Breast epithelium (tissue), 3 donors: ENCODE data around the gene SYNE1.

Experiments
- POLR2A ChIP-seq: fragments of 450-650 bp; IDR thresholded peaks from one replicate; pipeline ENCODE4 v1.6.1; 2016; ENCODE audit warnings: antibody characterized with exemption, mild to moderate bottlenecking, moderate library complexity
- POLR2AphosphoS5 ChIP-seq, 3 donors: sonication (generic); formaldehyde crosslinking; IDR thresholded peaks; one replicate each; pipeline ENCODE4 v1.6.1; 2017; ENCODE audit warnings: antibody characterized with exemption in 3 of 3
- TF ChIP-seq, protein P1 (sequence below), 3 donors: fragments of 450-650 bp; IDR thresholded peaks; one replicate each; pipeline ENCODE4 v1.5.1; 2016 to 2017; ENCODE audit warnings: antibody characterized with exemption in 3 of 3, mild to moderate bottlenecking in 3 of 3, moderate library complexity in 3 of 3

DNA sequence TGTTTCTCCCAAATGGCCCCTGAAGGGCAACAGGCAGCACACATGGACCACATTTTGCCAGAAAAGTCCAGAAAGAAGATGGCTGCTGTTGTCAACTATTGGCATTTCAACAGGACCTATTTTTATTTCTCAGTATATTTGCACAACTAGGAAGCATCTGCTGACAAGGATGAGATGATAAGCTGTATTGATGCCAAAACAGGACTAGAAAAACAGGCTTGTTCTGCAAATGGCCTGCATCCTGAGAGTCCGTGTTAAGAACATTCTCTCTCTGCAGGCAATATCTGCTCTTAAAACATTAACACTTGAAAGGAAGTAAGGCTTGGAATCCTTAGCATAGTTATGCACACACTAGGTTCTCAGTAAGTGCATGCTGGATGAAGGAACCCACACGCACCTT is 546.0 kb downstream of the SYNE1 start:
- TF ChIP-seq, protein P1, sequence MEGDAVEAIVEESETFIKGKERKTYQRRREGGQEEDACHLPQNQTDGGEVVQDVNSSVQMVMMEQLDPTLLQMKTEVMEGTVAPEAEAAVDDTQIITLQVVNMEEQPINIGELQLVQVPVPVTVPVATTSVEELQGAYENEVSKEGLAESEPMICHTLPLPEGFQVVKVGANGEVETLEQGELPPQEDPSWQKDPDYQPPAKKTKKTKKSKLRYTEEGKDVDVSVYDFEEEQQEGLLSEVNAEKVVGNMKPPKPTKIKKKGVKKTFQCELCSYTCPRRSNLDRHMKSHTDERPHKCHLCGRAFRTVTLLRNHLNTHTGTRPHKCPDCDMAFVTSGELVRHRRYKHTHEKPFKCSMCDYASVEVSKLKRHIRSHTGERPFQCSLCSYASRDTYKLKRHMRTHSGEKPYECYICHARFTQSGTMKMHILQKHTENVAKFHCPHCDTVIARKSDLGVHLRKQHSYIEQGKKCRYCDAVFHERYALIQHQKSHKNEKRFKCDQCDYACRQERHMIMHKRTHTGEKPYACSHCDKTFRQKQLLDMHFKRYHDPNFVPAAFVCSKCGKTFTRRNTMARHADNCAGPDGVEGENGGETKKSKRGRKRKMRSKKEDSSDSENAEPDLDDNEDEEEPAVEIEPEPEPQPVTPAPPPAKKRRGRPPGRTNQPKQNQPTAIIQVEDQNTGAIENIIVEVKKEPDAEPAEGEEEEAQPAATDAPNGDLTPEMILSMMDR (IDR thresholded peaks at IDR 0.05) = no peak
- TF ChIP-seq POLR2A (no peak), POLR2AphosphoS5 (IDR thresholded peaks at IDR 0.05) (no peak)
